K562 (cell line): ENCODE measurements around the gene BID. TPM values are rescaled to one million over a fixed set of nuclear protein-coding genes. Genes with fewer than 3 reads are reported as not detected.

Experiments used
- KDM1A ChIP-seq, 2 experiments: fragments of 450-650 bp; IDR thresholded peaks; 2 replicates each; pipeline ENCODE4 v1.6.1; 2016; ENCODE audit warnings: mild to moderate bottlenecking in 2 of 2
- SIN3B ChIP-seq: fragments of 450-650 bp; IDR thresholded peaks from 2 replicates; pipeline ENCODE4 v1.6.1; 2017; ENCODE audit warnings: low read depth, mild to moderate bottlenecking, moderate library complexity
- ZBTB40 ChIP-seq, 2 experiments: fragments of 450-650 bp in 1 of 2; sonication (generic) in 1 of 2; formaldehyde crosslinking in 1 of 2; IDR thresholded peaks; 2 replicates each; pipeline versions ENCODE4 v1.7.1 to v1.9.0; 2016 to 2022; ENCODE audit warnings: inconsistent platforms in 1 of 2, mild to moderate bottlenecking in 1 of 2, missing genetic modification reagents in 1 of 2
- polyA plus RNA-seq, 8 experiments: library from polyadenylated mRNA; depleted of rRNA in 4 of 8; stranded (reverse) in 5 of 8; unstranded in 3 of 8; fragments of >200 nt; fragmentation: Nextera tagmentation in 2 of 8; fragmentation: Illumina TruSeq in 1 of 8; extraction: Ambion mirVana in 2 of 8; extraction: Trizol in 1 of 8; gene quantifications; 2 replicates each; pipeline versions ENCODE4 v1.2.1 to v1.2.3, GENCODE V29; 2011 to 2014; ENCODE audit warnings: inconsistent platforms in 1 of 8, missing spikeins in 1 of 8
- total RNA-seq, 7 experiments: library from RNA; depleted of rRNA in 6 of 7; stranded (reverse); fragments of >200 nt in 6 of 7; fragmentation: Illumina TruSeq in 2 of 7; extraction: Trizol in 2 of 7; gene quantifications; 2 replicates each; pipeline versions ENCODE4 v1.2.1 to v1.2.3, GENCODE V29; 2011 to 2021; ENCODE audit warnings: low replicate concordance in 1 of 7
- TF ChIP-seq, protein P1 (sequence below): sonication (generic); formaldehyde crosslinking; IDR thresholded peaks from 2 replicates; pipeline ENCODE4 v1.8.0; 2022; ENCODE audit warnings: mild to moderate bottlenecking, missing genetic modification reagents

BID gene
- total and polyA plus RNA-seq, 9 of the 15 experiments (the other 6 are each of a cell fraction or from before 2014, with no cell fraction given), result 5.2 to 209 (median 63.7) TPM

DNA sequence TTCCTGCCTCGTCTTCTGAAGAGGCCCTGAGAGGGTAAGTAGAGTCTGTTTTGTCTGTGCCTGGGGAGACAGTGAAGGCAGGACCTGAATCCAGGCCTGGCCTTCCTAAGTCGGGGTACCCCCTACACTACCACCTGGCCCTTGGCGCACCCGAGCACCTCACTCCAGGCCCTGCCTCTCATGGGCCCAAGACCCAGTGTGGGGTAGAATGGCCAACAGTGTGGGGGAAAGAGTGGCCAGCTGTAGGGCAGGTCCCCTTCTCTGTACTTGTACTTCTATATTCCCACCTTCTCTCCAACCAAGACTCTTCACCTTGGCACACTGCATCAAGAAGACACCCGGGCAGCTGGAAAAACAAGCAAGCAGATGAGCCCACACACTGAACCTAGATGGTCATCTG, 22.4 kb upstream of the BID start (continued):
- TF ChIP-seq ZBTB40 (IDR thresholded peaks at IDR 0.05) (no peak), ZBTB40 (CRISPR knock-in tag; IDR thresholded peaks at IDR 0.05) (no peak), KDM1A (IDR thresholded peaks at IDR 0.05) (no peak), SIN3B (no peak)
- TF ChIP-seq, protein P1, sequence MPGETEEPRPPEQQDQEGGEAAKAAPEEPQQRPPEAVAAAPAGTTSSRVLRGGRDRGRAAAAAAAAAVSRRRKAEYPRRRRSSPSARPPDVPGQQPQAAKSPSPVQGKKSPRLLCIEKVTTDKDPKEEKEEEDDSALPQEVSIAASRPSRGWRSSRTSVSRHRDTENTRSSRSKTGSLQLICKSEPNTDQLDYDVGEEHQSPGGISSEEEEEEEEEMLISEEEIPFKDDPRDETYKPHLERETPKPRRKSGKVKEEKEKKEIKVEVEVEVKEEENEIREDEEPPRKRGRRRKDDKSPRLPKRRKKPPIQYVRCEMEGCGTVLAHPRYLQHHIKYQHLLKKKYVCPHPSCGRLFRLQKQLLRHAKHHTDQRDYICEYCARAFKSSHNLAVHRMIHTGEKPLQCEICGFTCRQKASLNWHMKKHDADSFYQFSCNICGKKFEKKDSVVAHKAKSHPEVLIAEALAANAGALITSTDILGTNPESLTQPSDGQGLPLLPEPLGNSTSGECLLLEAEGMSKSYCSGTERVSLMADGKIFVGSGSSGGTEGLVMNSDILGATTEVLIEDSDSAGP (CRISPR knock-in tag), result no peak
